NT2/D1 (cell line): ENCODE data around the gene ZNRF2.

Experiments
- SUZ12 ChIP-seq: IDR thresholded peaks from 2 replicates; pipeline ENCODE4 v1.6.1; 2011; ENCODE audit not compliant: insufficient read length, insufficient read depth; ENCODE audit errors: extremely low read depth
- YY1 ChIP-seq: IDR thresholded peaks from 2 replicates; pipeline ENCODE4 v1.6.1; 2011; ENCODE audit not compliant: insufficient read length, insufficient read depth
- ZNF274 ChIP-seq: IDR thresholded peaks from 2 replicates; pipeline ENCODE4 v1.6.1; 2011; ENCODE audit warnings: mild to moderate bottlenecking, low read depth, low read length

DNA sequence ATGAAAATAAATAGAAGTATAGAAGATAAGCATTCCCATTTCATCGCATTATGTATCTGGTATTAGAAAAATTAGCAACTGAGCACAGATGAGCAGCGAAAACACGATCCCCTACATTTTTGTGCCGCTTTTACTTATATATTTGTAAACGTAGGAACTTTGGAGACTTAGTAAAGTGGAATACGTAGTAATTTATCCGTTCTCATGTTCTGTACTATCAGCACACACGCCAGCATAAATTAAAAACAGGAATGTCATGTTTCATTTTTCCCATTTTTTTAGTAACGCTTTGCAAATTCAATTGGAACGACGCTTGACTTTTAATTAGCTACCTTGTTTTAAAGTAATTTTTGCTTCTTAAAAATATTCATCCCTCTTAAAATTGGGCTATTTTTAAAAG lies 2.4 kb downstream of the ZNRF2 start:
- no peak for TF ChIP-seq ZNF274
- no peak for TF ChIP-seq YY1
- no peak for TF ChIP-seq SUZ12
